Tibial nerve (tissue), 4 donors: ENCODE data around the gene COMMD7.

Source experiments
- EP300 ChIP-seq, 2 donors: sonication (generic); formaldehyde crosslinking; IDR thresholded peaks; one replicate each; pipeline ENCODE4 v1.6.1; 2017; ENCODE audit warnings: antibody characterized with exemption in 2 of 2, mild to moderate bottlenecking in 1 of 2
- POLR2A ChIP-seq, 2 donors: fragments of 450-650 bp; IDR thresholded peaks; one replicate each; pipeline ENCODE4 v1.6.1; 2017; ENCODE audit warnings: antibody characterized with exemption in 2 of 2, mild to moderate bottlenecking in 2 of 2, moderate library complexity in 2 of 2
- TF ChIP-seq, protein P1 (sequence below), 5 experiments: fragments of 200-600 bp in 3 of 5; fragments of 450-650 bp in 2 of 5; sonication (generic) in 3 of 5; IDR thresholded peaks; one replicate each; pipeline ENCODE4 v1.5.1; 2016 to 2019; ENCODE audit warnings: antibody characterized with exemption in 5 of 5, mild to moderate bottlenecking in 3 of 5, moderate library complexity in 2 of 5

DNA sequence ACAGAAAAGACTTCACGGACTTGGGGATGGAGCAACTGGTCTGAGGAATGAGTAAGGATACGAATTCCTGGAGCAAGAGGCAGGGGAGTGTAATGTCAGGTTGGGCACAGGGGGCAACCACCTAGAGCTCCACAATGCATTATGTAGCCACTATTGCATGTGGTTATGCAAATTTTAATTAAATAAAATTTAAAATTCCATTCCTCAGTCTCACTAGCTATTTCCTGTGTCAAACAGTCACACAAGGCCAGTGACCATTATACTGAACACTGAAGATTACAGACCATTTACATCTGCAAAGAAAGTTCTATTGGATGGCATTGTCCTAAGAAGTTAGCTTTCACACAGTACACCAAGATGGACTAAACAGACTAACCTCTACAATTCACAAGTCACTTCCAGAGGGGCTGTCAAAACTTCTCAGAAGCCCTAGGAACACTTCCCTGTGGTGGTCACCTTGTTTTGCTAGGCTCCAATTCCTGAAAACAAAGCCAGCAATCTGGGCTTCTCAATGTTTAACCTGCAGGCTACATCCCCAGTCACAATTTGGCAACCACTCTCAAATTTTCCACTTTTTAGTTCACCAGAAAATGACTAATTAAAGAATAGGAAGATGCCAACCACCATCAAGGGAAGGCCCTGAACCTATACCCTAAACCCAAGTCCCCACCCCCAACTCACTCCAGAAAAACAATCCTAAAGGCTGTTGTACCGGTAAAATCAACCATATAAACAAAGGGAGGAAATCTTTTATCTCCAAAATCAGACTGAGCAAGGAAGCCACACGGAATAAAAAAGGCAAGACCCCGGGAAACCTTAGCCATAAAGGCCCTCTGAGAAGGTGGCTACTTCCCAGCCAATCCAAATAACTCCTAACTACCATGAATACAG lies 35.3 kb downstream of the COMMD7 start:
- TF ChIP-seq POLR2A (IDR thresholded peaks at IDR 0.05), result no peak
- TF ChIP-seq, protein P1, sequence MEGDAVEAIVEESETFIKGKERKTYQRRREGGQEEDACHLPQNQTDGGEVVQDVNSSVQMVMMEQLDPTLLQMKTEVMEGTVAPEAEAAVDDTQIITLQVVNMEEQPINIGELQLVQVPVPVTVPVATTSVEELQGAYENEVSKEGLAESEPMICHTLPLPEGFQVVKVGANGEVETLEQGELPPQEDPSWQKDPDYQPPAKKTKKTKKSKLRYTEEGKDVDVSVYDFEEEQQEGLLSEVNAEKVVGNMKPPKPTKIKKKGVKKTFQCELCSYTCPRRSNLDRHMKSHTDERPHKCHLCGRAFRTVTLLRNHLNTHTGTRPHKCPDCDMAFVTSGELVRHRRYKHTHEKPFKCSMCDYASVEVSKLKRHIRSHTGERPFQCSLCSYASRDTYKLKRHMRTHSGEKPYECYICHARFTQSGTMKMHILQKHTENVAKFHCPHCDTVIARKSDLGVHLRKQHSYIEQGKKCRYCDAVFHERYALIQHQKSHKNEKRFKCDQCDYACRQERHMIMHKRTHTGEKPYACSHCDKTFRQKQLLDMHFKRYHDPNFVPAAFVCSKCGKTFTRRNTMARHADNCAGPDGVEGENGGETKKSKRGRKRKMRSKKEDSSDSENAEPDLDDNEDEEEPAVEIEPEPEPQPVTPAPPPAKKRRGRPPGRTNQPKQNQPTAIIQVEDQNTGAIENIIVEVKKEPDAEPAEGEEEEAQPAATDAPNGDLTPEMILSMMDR (IDR thresholded peaks at IDR 0.05), result no peak
- TF ChIP-seq EP300 (IDR thresholded peaks at IDR 0.05), result no peak
